ENCODE results near the gene ADD3.

DNA sequence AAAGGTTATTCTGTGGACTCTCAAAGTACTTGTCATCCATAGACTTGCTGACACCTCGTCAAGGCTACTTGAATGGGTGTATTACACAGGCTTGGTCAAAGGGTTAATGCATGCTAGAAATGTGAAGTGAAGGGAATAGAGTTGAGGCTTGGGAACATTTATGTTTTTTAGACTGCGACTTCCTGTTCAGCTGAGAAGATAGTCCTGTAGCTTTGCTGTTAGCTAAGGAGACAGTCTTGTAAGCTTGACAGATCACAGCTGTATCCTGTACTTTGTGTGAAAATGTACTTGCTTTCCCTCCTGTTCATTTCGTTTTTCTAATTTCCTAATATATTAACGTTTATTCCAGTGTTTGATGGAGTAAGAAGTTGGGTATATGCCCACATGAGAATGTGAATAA is 52.1 kb downstream of the ADD3 start:
- TF ChIP-seq GATA3 (IDR thresholded peaks at IDR 0.05; ENCODE audit: low read depth, low read length), result no peak
- TF ChIP-seq GATA2 (IDR thresholded peaks at IDR 0.05; ENCODE audit: low read depth, low read length), result no peak
